GM18861 (cell line): ENCODE results near the gene NOS1AP.

ENCODE experiments used
- ATAC-seq: cut with Tn5 transposase; IDR thresholded peaks from one replicate; pipeline ENCODE4 v1.9.1; 2021; ENCODE audit not compliant: unreplicated experiment

NOS1AP gene

GRCh38 chr1:162360237-162360873, 290.9 kb downstream of the NOS1AP start:
- ATAC-seq: no peak

- ATAC-seq: no peak
Observed at GRCh38 chr1:162360874-162361260, 291.4 kb downstream of the NOS1AP start.

GRCh38 chr1:162361349-162361748, 291.9 kb downstream of the NOS1AP start:
- peak; percentile 31 for ATAC-seq

GRCh38 chr1:162363823-162364222, 294.3 kb downstream of the NOS1AP start:
- no peak for ATAC-seq

GRCh38 chr1:162364498-162364897, 295.0 kb downstream of the NOS1AP start:
- no peak for ATAC-seq

- ATAC-seq: no peak
Observed at GRCh38 chr1:162365284-162366020, 296.0 kb downstream of the NOS1AP start.

- no peak for ATAC-seq
Observed at GRCh38 chr1:162366149-162366548, 296.7 kb downstream of the NOS1AP start.

- no peak for ATAC-seq
Observed at GRCh38 chr1:162366671-162367070, 297.2 kb downstream of the NOS1AP start.

GRCh38 chr1:162367073-162367472, 297.6 kb downstream of the NOS1AP start:
- ATAC-seq: no peak

- no peak for ATAC-seq
Observed at GRCh38 chr1:162367772-162368171, 298.3 kb downstream of the NOS1AP start.

- no peak for ATAC-seq
Observed at GRCh38 chr1:162368451-162368850, 299.0 kb downstream of the NOS1AP start.

GRCh38 chr1:162369571-162369970, 300.1 kb downstream of the NOS1AP start:
- no peak for ATAC-seq

GRCh38 chr1:162370161-162370560, 300.7 kb downstream of the NOS1AP start:
- no peak for ATAC-seq

- no peak for ATAC-seq
Observed at GRCh38 chr1:162370721-162371120, 301.2 kb downstream of the NOS1AP start.

- no peak for ATAC-seq
Observed at GRCh38 chr1:162371611-162372010, 302.1 kb downstream of the NOS1AP start.

- ATAC-seq: no peak
Observed at GRCh38 chr1:162372159-162373071, 302.9 kb downstream of the NOS1AP start.

- no peak for ATAC-seq
Observed at GRCh38 chr1:162373072-162373427, 303.6 kb downstream of the NOS1AP start.

GRCh38 chr1:162373541-162374260, 304.2 kb downstream of the NOS1AP start:
- no peak for ATAC-seq

GRCh38 chr1:162374406-162374805, 304.9 kb downstream of the NOS1AP start:
- no peak for ATAC-seq

- ATAC-seq: no peak
Observed at GRCh38 chr1:162375463-162375862, 306.0 kb downstream of the NOS1AP start.

- no peak for ATAC-seq
Observed at GRCh38 chr1:162376691-162377090, 307.2 kb downstream of the NOS1AP start, which contains the start of gene SPATA46. TSS of gene SPATA46 (minus strand) at chr1:162376854. CDS start at chr1:162376790, 64 bp downstream.
